GM04503 (cell line): Measurements from ENCODE around the gene PFKFB3.

Experiments used
- DNase-seq: peaks from one replicate; pipeline ENCODE4 v3.0.0-alpha.2; 2012; ENCODE audit warnings: low read depth

Gene PFKFB3

DNA sequence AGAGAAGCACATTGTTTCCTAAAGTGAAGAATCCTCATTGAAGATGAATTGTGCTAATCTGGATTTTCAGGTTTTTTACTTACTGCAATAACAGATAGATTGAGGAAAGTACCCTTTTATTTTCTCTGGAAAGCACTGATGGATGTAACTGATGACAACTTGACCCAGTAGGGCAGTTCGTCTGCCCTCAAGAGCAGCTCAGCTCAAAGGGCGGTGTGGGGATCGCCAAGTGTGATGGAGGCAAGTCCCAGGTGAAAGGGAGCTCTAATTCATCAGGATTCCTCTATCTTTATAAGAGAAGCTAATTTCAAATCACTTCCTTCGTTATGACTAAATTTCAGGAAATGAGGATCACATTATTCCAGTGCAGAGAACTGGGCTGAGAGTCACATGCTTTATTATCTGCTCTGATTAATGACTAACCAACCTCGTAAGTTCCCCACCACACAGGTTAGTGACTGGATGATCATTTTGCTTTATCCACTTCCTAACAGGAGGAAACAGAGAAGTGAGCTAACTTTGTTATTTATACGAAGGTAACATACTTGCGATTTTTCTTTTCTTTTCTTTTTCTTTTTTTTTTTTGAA is 98.8 kb downstream of the PFKFB3 start:
- DNase-seq, result no peak
